Stimulated activated CD8-positive, alpha-beta memory T cell treated with anti-CD3 and anti-CD28 coated beads, Interleukin-4, amount 100 ng/mL, for 24 hours (primary cell): ENCODE measurements around the gene ARL2BP.

Experiments
- DNase-seq: peaks from one replicate; pipeline ENCODE4 v3.0.0-alpha.2; 2020; ENCODE audit warnings: low read depth

Gene ARL2BP

GRCh38 chr16:57235128-57236021, 9.7 kb upstream of the ARL2BP start:
- DNase-seq = no peak

- DNase-seq = no peak
These were observed 9.1 kb upstream of the ARL2BP start for GRCh38 chr16:57236022-57236350.

- no peak for DNase-seq
These were observed 6.4 kb upstream of the ARL2BP start for GRCh38 chr16:57238682-57239081.

GRCh38 chr16:57239107-57239506, 6.0 kb upstream of the ARL2BP start:
- no peak for DNase-seq

- DNase-seq = no peak
These were observed 4.2 kb upstream of the ARL2BP start for GRCh38 chr16:57240851-57241250.

- DNase-seq = no peak
These were observed 2.4 kb upstream of the ARL2BP start for GRCh38 chr16:57242650-57243049.

GRCh38 chr16:57244463-57244766, 644 bp upstream of the ARL2BP start:
- no peak for DNase-seq

GRCh38 chr16:57245472-57246113, 534 bp downstream of the ARL2BP start:
- no peak for DNase-seq

- DNase-seq = no peak
These were observed 6.3 kb downstream of the ARL2BP start for GRCh38 chr16:57251352-57251751.

GRCh38 chr16:57252148-57252721, 7.2 kb downstream of the ARL2BP start:
- DNase-seq = no peak

- DNase-seq = no peak
These were observed 8.4 kb downstream of the ARL2BP start for GRCh38 chr16:57253466-57253865.

GRCh38 chr16:57255686-57256415, 10.8 kb downstream of the ARL2BP start:
- no peak for DNase-seq

GRCh38 chr16:57256601-57257395, 11.7 kb downstream of the ARL2BP start:
- DNase-seq = no peak

- no peak for DNase-seq
These were observed 12.5 kb downstream of the ARL2BP start for GRCh38 chr16:57257455-57258070.

GRCh38 chr16:57258226-57258909, 13.3 kb downstream of the ARL2BP start:
- DNase-seq = no peak

- no peak for DNase-seq
These were observed 13.9 kb downstream of the ARL2BP start for GRCh38 chr16:57258910-57259475.

- no peak for DNase-seq
These were observed 15.4 kb downstream of the ARL2BP start for GRCh38 chr16:57260294-57260929.

GRCh38 chr16:57261806-57262205, 16.7 kb downstream of the ARL2BP start:
- DNase-seq = no peak

- no peak for DNase-seq
These were observed 17.9 kb downstream of the ARL2BP start for GRCh38 chr16:57262841-57263540.
